ENCODE data around the gene PAF1. TPM values are rescaled to one million over a fixed set of nuclear protein-coding genes. Genes with fewer than 3 reads are reported as not detected.

Gene PAF1
- polyA plus RNA-seq, 1 donor from 2014 or later = 37.3 TPM

DNA sequence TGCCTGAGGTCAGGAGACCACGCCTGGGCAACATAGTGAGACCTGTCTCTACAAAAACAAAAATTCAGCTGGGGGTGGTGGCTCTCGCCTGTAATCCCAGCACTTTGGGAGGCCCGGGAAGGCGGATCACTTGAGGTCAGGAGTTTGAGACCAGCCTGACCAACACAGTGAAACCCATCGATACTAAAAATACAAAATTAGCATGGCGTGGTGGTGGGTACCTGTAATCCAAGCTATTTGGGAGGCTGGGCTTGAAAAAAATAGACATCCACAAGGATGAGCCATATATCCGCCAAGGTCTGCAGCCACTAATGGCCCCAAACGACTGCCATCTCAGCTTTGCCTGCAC is 41.7 kb upstream of the PAF1 start:
- Histone ChIP-seq H3F3A (ENCODE audit: insufficient read depth, low read length, poor library complexity, severe bottlenecking) (peaks cover 4% of the 10 kb centered on the region), H3K9ac (ENCODE audit: low read length) (no peak overlapping the region), H3K27me3 (ENCODE audit: insufficient read depth, low read depth, low read length) (no peaks in the 10 kb centered on the region), H2AFZ (ENCODE audit: low read depth, low read length) (no peak overlapping the region), H3K79me2 (replicated peaks; ENCODE audit: insufficient read depth, low read length) (peaks cover 16% of the 10 kb centered on the region), H3K36me3 (ENCODE audit: insufficient read depth, low read length) (no peaks in the 10 kb centered on the region), H3K9me3 (ENCODE audit: low read length) (no peaks in the 10 kb centered on the region), H3K27ac (ENCODE audit: low read length) (no peak overlapping the region), H3K4me2 (ENCODE audit: low read length) (no peak overlapping the region), H3K4me3 (ENCODE audit: low read length) (no peak overlapping the region), H4K20me1 (ENCODE audit: insufficient read depth) (no peaks in the 10 kb centered on the region), H3K9me2 (ENCODE audit: insufficient read depth, low read length) (no peaks in the 10 kb centered on the region)
- no peak for TF ChIP-seq MXI1 (conservative IDR thresholded peaks at IDR 0.05; ENCODE audit: poor library complexity, severe bottlenecking)
- TF ChIP-seq SMC3 (conservative IDR thresholded peaks at IDR 0.05; ENCODE audit: poor library complexity) = no peak
- no peak for TF ChIP-seq RAD21 (conservative IDR thresholded peaks at IDR 0.05)
- TF ChIP-seq, protein P1, sequence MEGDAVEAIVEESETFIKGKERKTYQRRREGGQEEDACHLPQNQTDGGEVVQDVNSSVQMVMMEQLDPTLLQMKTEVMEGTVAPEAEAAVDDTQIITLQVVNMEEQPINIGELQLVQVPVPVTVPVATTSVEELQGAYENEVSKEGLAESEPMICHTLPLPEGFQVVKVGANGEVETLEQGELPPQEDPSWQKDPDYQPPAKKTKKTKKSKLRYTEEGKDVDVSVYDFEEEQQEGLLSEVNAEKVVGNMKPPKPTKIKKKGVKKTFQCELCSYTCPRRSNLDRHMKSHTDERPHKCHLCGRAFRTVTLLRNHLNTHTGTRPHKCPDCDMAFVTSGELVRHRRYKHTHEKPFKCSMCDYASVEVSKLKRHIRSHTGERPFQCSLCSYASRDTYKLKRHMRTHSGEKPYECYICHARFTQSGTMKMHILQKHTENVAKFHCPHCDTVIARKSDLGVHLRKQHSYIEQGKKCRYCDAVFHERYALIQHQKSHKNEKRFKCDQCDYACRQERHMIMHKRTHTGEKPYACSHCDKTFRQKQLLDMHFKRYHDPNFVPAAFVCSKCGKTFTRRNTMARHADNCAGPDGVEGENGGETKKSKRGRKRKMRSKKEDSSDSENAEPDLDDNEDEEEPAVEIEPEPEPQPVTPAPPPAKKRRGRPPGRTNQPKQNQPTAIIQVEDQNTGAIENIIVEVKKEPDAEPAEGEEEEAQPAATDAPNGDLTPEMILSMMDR (IDR thresholded peaks at IDR 0.05; ENCODE audit: poor library complexity, severe bottlenecking) = no peak
- TF ChIP-seq EP300 (conservative IDR thresholded peaks at IDR 0.05; ENCODE audit: poor library complexity, severe bottlenecking) = no peak
- TF ChIP-seq TAF1 (IDR thresholded peaks at IDR 0.05; ENCODE audit: low read depth) = no peak
- TF ChIP-seq, protein P2, sequence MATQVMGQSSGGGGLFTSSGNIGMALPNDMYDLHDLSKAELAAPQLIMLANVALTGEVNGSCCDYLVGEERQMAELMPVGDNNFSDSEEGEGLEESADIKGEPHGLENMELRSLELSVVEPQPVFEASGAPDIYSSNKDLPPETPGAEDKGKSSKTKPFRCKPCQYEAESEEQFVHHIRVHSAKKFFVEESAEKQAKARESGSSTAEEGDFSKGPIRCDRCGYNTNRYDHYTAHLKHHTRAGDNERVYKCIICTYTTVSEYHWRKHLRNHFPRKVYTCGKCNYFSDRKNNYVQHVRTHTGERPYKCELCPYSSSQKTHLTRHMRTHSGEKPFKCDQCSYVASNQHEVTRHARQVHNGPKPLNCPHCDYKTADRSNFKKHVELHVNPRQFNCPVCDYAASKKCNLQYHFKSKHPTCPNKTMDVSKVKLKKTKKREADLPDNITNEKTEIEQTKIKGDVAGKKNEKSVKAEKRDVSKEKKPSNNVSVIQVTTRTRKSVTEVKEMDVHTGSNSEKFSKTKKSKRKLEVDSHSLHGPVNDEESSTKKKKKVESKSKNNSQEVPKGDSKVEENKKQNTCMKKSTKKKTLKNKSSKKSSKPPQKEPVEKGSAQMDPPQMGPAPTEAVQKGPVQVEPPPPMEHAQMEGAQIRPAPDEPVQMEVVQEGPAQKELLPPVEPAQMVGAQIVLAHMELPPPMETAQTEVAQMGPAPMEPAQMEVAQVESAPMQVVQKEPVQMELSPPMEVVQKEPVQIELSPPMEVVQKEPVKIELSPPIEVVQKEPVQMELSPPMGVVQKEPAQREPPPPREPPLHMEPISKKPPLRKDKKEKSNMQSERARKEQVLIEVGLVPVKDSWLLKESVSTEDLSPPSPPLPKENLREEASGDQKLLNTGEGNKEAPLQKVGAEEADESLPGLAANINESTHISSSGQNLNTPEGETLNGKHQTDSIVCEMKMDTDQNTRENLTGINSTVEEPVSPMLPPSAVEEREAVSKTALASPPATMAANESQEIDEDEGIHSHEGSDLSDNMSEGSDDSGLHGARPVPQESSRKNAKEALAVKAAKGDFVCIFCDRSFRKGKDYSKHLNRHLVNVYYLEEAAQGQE (IDR thresholded peaks at IDR 0.05; ENCODE audit: borderline replicate concordance) = no peak
- no peak for TF ChIP-seq EZH2 (IDR thresholded peaks at IDR 0.05; ENCODE audit: borderline replicate concordance, insufficient read depth, low read length, poor library complexity, severe bottlenecking)
- no peak for TF ChIP-seq POLR2AphosphoS5 (IDR thresholded peaks at IDR 0.05)

DNA sequence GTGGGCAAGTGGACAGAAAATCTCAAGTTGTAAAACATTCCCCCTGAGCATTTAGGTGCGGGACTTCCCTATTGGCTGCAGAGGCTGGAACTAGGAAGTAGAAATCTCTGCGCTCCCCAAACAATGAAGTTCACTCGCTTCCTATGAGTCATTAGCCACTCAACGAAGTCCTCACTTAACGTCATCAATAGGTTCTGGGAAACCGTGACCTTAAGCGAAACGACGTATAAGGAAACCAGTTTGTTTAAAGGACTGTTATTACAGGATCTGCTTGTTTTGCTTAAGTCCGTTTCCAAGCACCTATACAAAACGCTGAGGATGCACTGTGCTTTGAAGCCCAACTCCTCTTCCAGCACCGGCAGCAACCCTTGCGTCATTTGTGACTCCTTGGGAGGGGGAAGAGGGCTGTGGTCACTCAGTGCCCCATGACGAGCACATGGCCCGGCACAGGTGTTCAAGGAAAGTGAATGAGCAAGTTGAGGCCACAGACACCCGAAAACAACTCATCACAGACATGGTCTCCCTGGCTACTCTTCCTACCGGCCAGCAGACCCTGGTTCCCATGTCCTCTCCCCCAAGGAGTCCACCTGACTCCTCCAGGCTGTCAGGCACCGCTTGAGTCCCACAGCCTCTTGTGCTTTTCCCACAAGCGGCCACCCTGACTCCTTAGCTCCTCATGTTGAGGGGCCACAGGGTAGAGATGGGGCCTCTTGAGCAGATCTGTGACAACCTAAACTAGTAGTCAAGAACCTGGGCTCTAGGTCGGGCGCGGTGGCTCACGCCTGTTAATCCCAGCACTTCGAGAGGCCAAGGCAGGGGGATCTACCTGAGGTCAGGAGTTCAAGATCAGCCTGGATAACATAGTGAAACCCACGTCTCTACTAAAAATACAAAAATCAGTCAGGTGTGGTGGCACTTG is 40.0 kb upstream of the PAF1 start:
- peaks cover 16% of the 10 kb centered on the region for H3K79me2 ChIP-seq (replicated peaks; ENCODE audit: insufficient read depth, low read length)
- H3K9me3 ChIP-seq (ENCODE audit: low read length) = no peaks in the 10 kb centered on the region
- H4K20me1 ChIP-seq (ENCODE audit: insufficient read depth) = no peaks in the 10 kb centered on the region
- peak; percentile 18 for TF ChIP-seq POLR2AphosphoS5 (IDR thresholded peaks at IDR 0.05)
- no peak for TF ChIP-seq SMC3 (conservative IDR thresholded peaks at IDR 0.05; ENCODE audit: poor library complexity)
- TF ChIP-seq, protein P2 (IDR thresholded peaks at IDR 0.05; ENCODE audit: borderline replicate concordance) = no peak
- no peak for TF ChIP-seq RAD21 (conservative IDR thresholded peaks at IDR 0.05)
- no peak overlapping the region for H3K27ac ChIP-seq (ENCODE audit: low read length)
- no peak overlapping the region for H3K9ac ChIP-seq (ENCODE audit: low read length)
- H3K4me3 ChIP-seq (ENCODE audit: low read length) = no peak overlapping the region
- H3K9me2 ChIP-seq (ENCODE audit: insufficient read depth, low read length) = no peaks in the 10 kb centered on the region
- no peak overlapping the region for H2AFZ ChIP-seq (ENCODE audit: low read depth, low read length)
- H3K36me3 ChIP-seq (ENCODE audit: insufficient read depth, low read length) = no peaks in the 10 kb centered on the region
- no peaks in the 10 kb centered on the region for H3K27me3 ChIP-seq (ENCODE audit: insufficient read depth, low read depth, low read length)
- H3K4me2 ChIP-seq (ENCODE audit: low read length) = no peak overlapping the region
- H3F3A ChIP-seq (ENCODE audit: insufficient read depth, low read length, poor library complexity, severe bottlenecking) = no peaks in the 10 kb centered on the region

All from neural cell (in vitro differentiated cells).